Hepatocyte (in vitro differentiated cells): ENCODE results near the gene PRPSAP1. TPM values are rescaled to one million over a fixed set of nuclear protein-coding genes. Genes with fewer than 3 reads are reported as not detected.

Source experiments
- DNase-seq: peaks from one replicate; pipeline ENCODE4 v3.0.0-alpha.2; 2016; ENCODE audit warnings: low spot score
- H2AFZ ChIP-seq: fragments of 200-600 bp; sonication (generic); 2 replicates; pipeline ENCODE4 v1.6.0; 2016; ENCODE audit warnings: antibody characterized with exemption, mild to moderate bottlenecking
- H3K27ac ChIP-seq: fragments of 200-600 bp; sonication (generic); 2 replicates; pipeline ENCODE4 v1.5.1; 2016; ENCODE audit warnings: mild to moderate bottlenecking
- H3K27me3 ChIP-seq: fragments of 200-600 bp; sonication (generic); 2 replicates; pipeline ENCODE4 v1.6.1; 2016
- H3K36me3 ChIP-seq: fragments of 200-600 bp; sonication (generic); replicated peaks from 2 replicates; pipeline ENCODE4 v1.5.1; 2016; ENCODE audit warnings: low read depth; ENCODE audit not compliant: insufficient read depth
- H3K4me1 ChIP-seq: fragments of 200-600 bp; sonication (generic); 2 replicates; pipeline ENCODE4 v1.5.1; 2016; ENCODE audit warnings: mild to moderate bottlenecking, moderate library complexity; ENCODE audit not compliant: insufficient read depth
- H3K4me2 ChIP-seq: fragments of 200-600 bp; sonication (generic); 2 replicates; pipeline ENCODE4 v1.6.0; 2016
- H3K4me3 ChIP-seq: fragments of 200-600 bp; sonication (generic); 2 replicates; pipeline ENCODE4 v1.5.1; 2016; ENCODE audit warnings: mild to moderate bottlenecking
- H3K79me2 ChIP-seq: fragments of 200-600 bp; sonication (generic); 2 replicates; pipeline ENCODE4 v1.6.0; 2017; ENCODE audit warnings: mild to moderate bottlenecking
- H3K9me2 ChIP-seq: fragments of 200-600 bp; sonication (generic); replicated peaks from 2 replicates; pipeline ENCODE4 v1.6.0; 2017; ENCODE audit warnings: mild to moderate bottlenecking; ENCODE audit not compliant: insufficient read depth
- H3K9me3 ChIP-seq: fragments of 200-600 bp; sonication (generic); 2 replicates; pipeline ENCODE4 v1.5.1; 2016; ENCODE audit warnings: low read depth, mild to moderate bottlenecking
- H4K20me1 ChIP-seq: fragments of 200-600 bp; sonication (generic); 2 replicates; pipeline ENCODE4 v1.6.0; 2016; ENCODE audit warnings: mild to moderate bottlenecking; ENCODE audit not compliant: insufficient read depth, poor library complexity, severe bottlenecking
- CTCF ChIP-seq: fragments of 200-600 bp; sonication (generic); IDR thresholded peaks from 2 replicates; pipeline ENCODE4 v1.5.1; 2016; ENCODE audit warnings: antibody characterized with exemption, mild to moderate bottlenecking; ENCODE audit not compliant: poor library complexity
- EZH2 ChIP-seq: fragments of 200-600 bp; sonication (generic); IDR thresholded peaks from 2 replicates; pipeline ENCODE4 v1.6.1; 2016; ENCODE audit warnings: antibody characterized with exemption, mild to moderate bottlenecking, borderline replicate concordance
- EZH2phosphoT487 ChIP-seq: fragments of 200-600 bp; sonication (generic); IDR thresholded peaks from one replicate; pipeline ENCODE4 v1.6.1; 2018; ENCODE audit warnings: antibody characterized with exemption, mild to moderate bottlenecking, low read depth, moderate library complexity; ENCODE audit not compliant: unreplicated experiment, severe bottlenecking
- WGBS: methylation state at CpG from one replicate; pipeline ENCODE4 v1.1.6; 2016; ENCODE audit warnings: low lambda C conversion rate; ENCODE audit errors: missing lambda C conversion rate; 5-methylcytosine and 5-hydroxymethylcytosine counted together
- polyA plus RNA-seq: library from polyadenylated mRNA; unstranded; fragments of >200 nt; fragmentation: Nextera tagmentation; extraction: Ambion mirVana; gene quantifications from 2 replicates; pipeline ENCODE4 v1.2.1, GENCODE V29; 2016
- total RNA-seq: library from RNA; depleted of rRNA; stranded (reverse); fragments of >200 nt; gene quantifications from 2 replicates; pipeline ENCODE4 v1.2.3, GENCODE V29; 2014

Gene PRPSAP1
- total and polyA plus RNA-seq, 2 experiments from 2014 or later: 61.8 to 62.3 TPM

GRCh38 chr17:76398523-76399174 is 44.9 kb upstream of the PRPSAP1 start:
- Histone ChIP-seq H3K4me2 (no peak overlapping the region), H4K20me1 (no peaks in the 10 kb centered on the region), H3K79me2 (no peaks in the 10 kb centered on the region), H3K4me1 (no peaks in the 10 kb centered on the region), H3K9me2 (no peaks in the 10 kb centered on the region), H3K9me3 (no peaks in the 10 kb centered on the region), H3K4me3 (no peak overlapping the region), H3K27ac (no peak overlapping the region), H3K36me3 (no peaks in the 10 kb centered on the region), H3K27me3 (no peaks in the 10 kb centered on the region), H2AFZ (no peak overlapping the region)
- TF ChIP-seq EZH2phosphoT487 (no peak), CTCF (no peak), EZH2 (no peak)
- DNase-seq: no peak
- 94% methylated on average over 20 of the region's 20 CpGs for WGBS

- Histone ChIP-seq H3K9me2 (no peaks in the 10 kb centered on the region), H3K27me3 (no peaks in the 10 kb centered on the region), H4K20me1 (no peaks in the 10 kb centered on the region), H3K79me2 (no peaks in the 10 kb centered on the region), H3K9me3 (no peaks in the 10 kb centered on the region), H2AFZ (no peak overlapping the region), H3K27ac (no peak overlapping the region), H3K4me3 (no peak overlapping the region), H3K4me1 (no peaks in the 10 kb centered on the region), H3K36me3 (no peaks in the 10 kb centered on the region), H3K4me2 (no peak overlapping the region)
- TF ChIP-seq EZH2 (no peak), CTCF (peak; percentile 91), EZH2phosphoT487 (no peak)
- DNase-seq: peak; percentile 92
- 71% methylated on average over 16 of the region's 16 CpGs for WGBS
Measured at GRCh38 chr17:76397687-76398522, 44.2 kb upstream of the PRPSAP1 start.

GRCh38 chr17:76397184-76397583 is 43.5 kb upstream of the PRPSAP1 start:
- Histone ChIP-seq H3K27me3 (no peaks in the 10 kb centered on the region), H3K4me1 (no peaks in the 10 kb centered on the region), H3K79me2 (no peaks in the 10 kb centered on the region), H3K9me3 (no peaks in the 10 kb centered on the region), H2AFZ (no peak overlapping the region), H3K4me3 (no peak overlapping the region), H3K4me2 (no peak overlapping the region), H4K20me1 (no peaks in the 10 kb centered on the region), H3K27ac (no peak overlapping the region), H3K9me2 (no peaks in the 10 kb centered on the region), H3K36me3 (no peaks in the 10 kb centered on the region)
- WGBS: 93% methylated on average over 7 of the region's 8 CpGs
- no peak for DNase-seq
- no peak for TF ChIP-seq EZH2phosphoT487
- no peak for TF ChIP-seq EZH2
- no peak for TF ChIP-seq CTCF
